ENCODE measurements around the gene S100A13. TPM values are rescaled to one million over a fixed set of nuclear protein-coding genes. Genes with fewer than 3 reads are reported as not detected.

The S100A13 gene
- total and polyA plus RNA-seq, 2 experiments from 2014 or later, result 101 to 250 TPM

GRCh38 chr1:153659656-153660055, 32.4 kb upstream of the S100A13 start:
- Histone ChIP-seq H3K9me3 (ENCODE audit: low read depth) (no peaks in the 10 kb centered on the region), H3K27me3 (no peaks in the 10 kb centered on the region), H3K4me3 (peak overlapping the region; percentile 79), H3K27ac (no peak overlapping the region), H3K36me3 (peaks cover 39% of the 10 kb centered on the region), H3K4me1 (ENCODE audit: low read depth) (no peaks in the 10 kb centered on the region)
- TF ChIP-seq, protein P1, sequence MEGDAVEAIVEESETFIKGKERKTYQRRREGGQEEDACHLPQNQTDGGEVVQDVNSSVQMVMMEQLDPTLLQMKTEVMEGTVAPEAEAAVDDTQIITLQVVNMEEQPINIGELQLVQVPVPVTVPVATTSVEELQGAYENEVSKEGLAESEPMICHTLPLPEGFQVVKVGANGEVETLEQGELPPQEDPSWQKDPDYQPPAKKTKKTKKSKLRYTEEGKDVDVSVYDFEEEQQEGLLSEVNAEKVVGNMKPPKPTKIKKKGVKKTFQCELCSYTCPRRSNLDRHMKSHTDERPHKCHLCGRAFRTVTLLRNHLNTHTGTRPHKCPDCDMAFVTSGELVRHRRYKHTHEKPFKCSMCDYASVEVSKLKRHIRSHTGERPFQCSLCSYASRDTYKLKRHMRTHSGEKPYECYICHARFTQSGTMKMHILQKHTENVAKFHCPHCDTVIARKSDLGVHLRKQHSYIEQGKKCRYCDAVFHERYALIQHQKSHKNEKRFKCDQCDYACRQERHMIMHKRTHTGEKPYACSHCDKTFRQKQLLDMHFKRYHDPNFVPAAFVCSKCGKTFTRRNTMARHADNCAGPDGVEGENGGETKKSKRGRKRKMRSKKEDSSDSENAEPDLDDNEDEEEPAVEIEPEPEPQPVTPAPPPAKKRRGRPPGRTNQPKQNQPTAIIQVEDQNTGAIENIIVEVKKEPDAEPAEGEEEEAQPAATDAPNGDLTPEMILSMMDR (IDR thresholded peaks at IDR 0.05; ENCODE audit: low read depth, low read length), result no peak
- no peak for DNase-seq (ENCODE audit: low read depth in 1 of 2, low spot score in 1 of 2)

GRCh38 chr1:153659175-153659534, 31.9 kb upstream of the S100A13 start:
- H3K4me3 ChIP-seq, result peak overlapping the region; percentile 79
- peaks cover 34% of the 10 kb centered on the region for H3K36me3 ChIP-seq
- H3K9me3 ChIP-seq (ENCODE audit: low read depth), result no peaks in the 10 kb centered on the region
- TF ChIP-seq, protein P1 (IDR thresholded peaks at IDR 0.05; ENCODE audit: low read depth, low read length), result no peak
- H3K27me3 ChIP-seq, result no peaks in the 10 kb centered on the region
- no peaks in the 10 kb centered on the region for H3K4me1 ChIP-seq (ENCODE audit: low read depth)
- DNase-seq (ENCODE audit: low read depth in 1 of 2, low spot score in 1 of 2), result no peak
- peak overlapping the region; percentile 93 for H3K27ac ChIP-seq

- Histone ChIP-seq H3K9me3 (ENCODE audit: low read depth) (no peaks in the 10 kb centered on the region), H3K27me3 (no peaks in the 10 kb centered on the region), H3K4me1 (ENCODE audit: low read depth) (no peaks in the 10 kb centered on the region), H3K36me3 (peaks cover 29% of the 10 kb centered on the region), H3K4me3 (peak within 1 kb of the TSS; percentile 79), H3K27ac (peak within 1 kb of the TSS; percentile 93)
- TF ChIP-seq, protein P1 (IDR thresholded peaks at IDR 0.05; ENCODE audit: low read depth, low read length), result peak; percentile 21
- peak; percentile 93 for DNase-seq (ENCODE audit: low read depth in 1 of 2, low spot score in 1 of 2)
Measured at GRCh38 chr1:153658400-153659174, 31.3 kb upstream of the S100A13 start, which contains the start of gene SNAPIN. SNAPIN (plus strand) TSS chr1:153658703; CDS start chr1:153658744, 41 bp downstream.

DNA sequence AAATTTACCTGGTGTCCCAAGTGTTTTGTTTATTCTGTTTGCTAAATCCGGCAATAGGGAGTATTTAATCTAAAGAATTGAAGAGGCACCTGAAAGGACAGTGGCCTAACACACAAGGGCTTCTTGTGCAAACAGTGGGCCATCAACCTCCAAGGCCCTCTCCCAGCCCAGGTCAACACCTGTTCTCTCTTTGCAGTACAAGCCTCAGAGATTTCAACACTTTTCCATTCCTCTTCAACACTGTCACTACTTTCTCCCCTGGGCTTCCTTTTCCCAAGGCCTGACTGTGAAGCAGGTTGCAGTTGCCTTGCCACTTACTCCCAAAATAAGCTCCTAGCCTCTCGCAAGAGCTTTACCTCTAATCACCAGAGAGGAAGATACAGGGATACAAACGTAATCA, 28.0 kb upstream of the S100A13 start:
- no peaks in the 10 kb centered on the region for H3K9me3 ChIP-seq (ENCODE audit: low read depth)
- TF ChIP-seq, protein P1 (IDR thresholded peaks at IDR 0.05; ENCODE audit: low read depth, low read length), result no peak
- no peaks in the 10 kb centered on the region for H3K27me3 ChIP-seq
- H3K4me1 ChIP-seq (ENCODE audit: low read depth), result no peaks in the 10 kb centered on the region
- DNase-seq (ENCODE audit: low read depth in 1 of 2, low spot score in 1 of 2), result no peak
- peak overlapping the region; percentile 68 for H3K27ac ChIP-seq
- H3K36me3 ChIP-seq, result no peaks in the 10 kb centered on the region
- no peak overlapping the region for H3K4me3 ChIP-seq

DNA sequence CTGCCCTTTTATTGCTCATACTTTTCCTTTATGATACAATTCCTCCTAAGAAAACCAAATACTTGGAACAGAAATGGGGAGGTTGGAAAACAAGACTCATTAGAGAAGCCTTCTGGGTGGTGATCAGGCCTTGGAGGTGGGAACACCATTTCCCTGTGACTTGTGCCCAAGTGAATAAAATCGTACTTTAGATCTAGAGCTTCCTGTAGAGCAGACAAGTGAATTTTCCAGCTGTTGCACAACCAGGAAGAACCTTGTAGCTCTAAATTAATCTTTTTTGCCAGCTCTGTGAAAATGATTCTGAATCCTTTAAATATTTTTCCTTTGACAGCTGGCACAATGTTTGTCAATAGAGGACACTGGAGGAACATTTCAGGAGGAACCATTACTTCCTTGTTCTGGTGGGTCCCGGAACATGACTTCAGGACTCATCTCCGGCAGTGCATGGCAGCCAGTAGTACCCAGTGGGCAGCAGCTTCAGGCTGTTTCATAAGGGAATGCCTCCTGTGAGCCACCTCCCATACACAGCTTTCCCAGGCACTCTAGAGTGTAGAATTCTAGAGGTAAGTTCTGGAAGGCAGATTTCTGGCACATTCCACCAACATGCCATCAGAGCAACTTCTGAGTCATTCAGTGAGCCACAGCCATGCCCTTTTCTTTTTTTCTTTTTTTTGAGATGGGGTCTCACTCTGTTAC, 25.6 kb upstream of the S100A13 start:
- H3K27me3 ChIP-seq, result no peaks in the 10 kb centered on the region
- H3K36me3 ChIP-seq, result no peaks in the 10 kb centered on the region
- H3K9me3 ChIP-seq (ENCODE audit: low read depth), result no peaks in the 10 kb centered on the region
- H3K4me3 ChIP-seq, result no peak overlapping the region
- no peak overlapping the region for H3K27ac ChIP-seq
- DNase-seq (ENCODE audit: low read depth in 1 of 2, low spot score in 1 of 2), result peak in 1 of 2 donors; percentile 51
- H3K4me1 ChIP-seq (ENCODE audit: low read depth), result no peaks in the 10 kb centered on the region
- TF ChIP-seq, protein P1 (IDR thresholded peaks at IDR 0.05; ENCODE audit: low read depth, low read length), result no peak
